Measurements from ENCODE around the gene GPATCH3. TPM values are rescaled to one million over a fixed set of nuclear protein-coding genes. Genes with fewer than 3 reads are reported as not detected.
"Not testable (repeated sequence)": the region's sequence is repeated elsewhere in the genome, so short reads cannot be mapped to it uniquely, and the experiment has no call there.

The GPATCH3 gene
- total RNA-seq, 1 donor from 2014 or later: 15.6 TPM

- Mint-ChIP-seq H3K27me3 (ENCODE audit: insufficient read depth) (no peaks in the 10 kb centered on the region), H3K9me3 (no peaks in the 10 kb centered on the region), H3K36me3 (ENCODE audit: low read depth) (peaks cover 17% of the 10 kb centered on the region), H3K27ac (no peak overlapping the region), H3K4me3 (no peak overlapping the region), H3K4me1 (ENCODE audit: low read depth) (no peaks in the 10 kb centered on the region)
- DNase-seq (ENCODE audit: low spot score): no peak
- intact Hi-C loops (cut with micrococcal nuclease): no loop called here
Observed at GRCh38 chr1:26877326-26877725, 22.9 kb downstream of the GPATCH3 start.

GRCh38 chr1:26874896-26875295 is 25.4 kb downstream of the GPATCH3 start:
- intact Hi-C loops (cut with micrococcal nuclease): no loop called here
- H3K27me3 Mint-ChIP-seq (ENCODE audit: insufficient read depth): no peaks in the 10 kb centered on the region
- H3K4me3 Mint-ChIP-seq: no peak overlapping the region
- DNase-seq (ENCODE audit: low spot score): no peak
- H3K27ac Mint-ChIP-seq: no peak overlapping the region
- H3K9me3 Mint-ChIP-seq: no peaks in the 10 kb centered on the region
- peaks cover 11% of the 10 kb centered on the region for H3K36me3 Mint-ChIP-seq (ENCODE audit: low read depth)
- H3K4me1 Mint-ChIP-seq (ENCODE audit: low read depth): no peaks in the 10 kb centered on the region

- H3K36me3 Mint-ChIP-seq (ENCODE audit: low read depth); H3K27me3 Mint-ChIP-seq (ENCODE audit: insufficient read depth); intact Hi-C loops (cut with micrococcal nuclease); H3K9me3 Mint-ChIP-seq; DNase-seq (ENCODE audit: low spot score); H3K4me3 Mint-ChIP-seq; H3K4me1 Mint-ChIP-seq (ENCODE audit: low read depth); H3K27ac Mint-ChIP-seq: not testable (repeated sequence)
Observed at GRCh38 chr1:26873097-26873496, 27.2 kb downstream of the GPATCH3 start.

- Mint-ChIP-seq H3K36me3 (ENCODE audit: low read depth) (peaks cover 1% of the 10 kb centered on the region), H3K4me3 (peak overlapping the region; percentile 98), H3K9me3 (no peaks in the 10 kb centered on the region), H3K4me1 (ENCODE audit: low read depth) (peaks cover 32% of the 10 kb centered on the region), H3K27ac (peak overlapping the region; percentile 98), H3K27me3 (ENCODE audit: insufficient read depth) (no peaks in the 10 kb centered on the region)
- intact Hi-C loops (cut with micrococcal nuclease): loop anchor here (1.0 to 10.0 kb wide), 13 partner anchors 12 to 390 kb away; partner anchors contain the start of genes GPN2, HMGN2, NUDC and TRNP1
- DNase-seq (ENCODE audit: low spot score): peak; percentile 96
Observed at GRCh38 chr1:26864610-26865480, 35.4 kb downstream of the GPATCH3 start.

GRCh38 chr1:26863685-26864077 is 36.6 kb downstream of the GPATCH3 start:
- DNase-seq (ENCODE audit: low spot score): no peak
- Mint-ChIP-seq H3K27ac (peak overlapping the region; percentile 98), H3K9me3 (no peaks in the 10 kb centered on the region), H3K27me3 (ENCODE audit: insufficient read depth) (no peaks in the 10 kb centered on the region), H3K4me3 (peak overlapping the region; percentile 98), H3K4me1 (ENCODE audit: low read depth) (peaks cover 32% of the 10 kb centered on the region), H3K36me3 (ENCODE audit: low read depth) (peaks cover 1% of the 10 kb centered on the region)
- intact Hi-C loops (cut with micrococcal nuclease): loop anchor here (1.0 to 10.0 kb wide), 4 partner anchors 10 to 389 kb away; partner anchors contain the start of gene HMGN2

GRCh38 chr1:26862781-26863684 is 37.2 kb downstream of the GPATCH3 start, which contains the start of gene SFN:
SFN (plus strand) TSS chr1:26863149; CDS start chr1:26863213, 64 bp downstream.
- peak within 1 kb of the TSS; percentile 98 for H3K27ac Mint-ChIP-seq
- no peaks in the 10 kb centered on the region for H3K27me3 Mint-ChIP-seq (ENCODE audit: insufficient read depth)
- peak within 1 kb of the TSS; percentile 98 for H3K4me3 Mint-ChIP-seq
- H3K4me1 Mint-ChIP-seq (ENCODE audit: low read depth): peaks cover 32% of the 10 kb centered on the region
- intact Hi-C loops (cut with micrococcal nuclease): loop anchor here (10.0 kb wide), 1 partner anchor 388 kb away; the partner anchor contains the start of gene HMGN2
- DNase-seq (ENCODE audit: low spot score): no peak
- no peaks in the 10 kb centered on the region for H3K9me3 Mint-ChIP-seq
- H3K36me3 Mint-ChIP-seq (ENCODE audit: low read depth): peaks cover 1% of the 10 kb centered on the region

GRCh38 chr1:26861889-26862378 is 38.3 kb downstream of the GPATCH3 start:
- intact Hi-C loops (cut with micrococcal nuclease): loop anchor here (10.0 kb wide), 1 partner anchor 387 kb away; the partner anchor contains the start of gene HMGN2
- H3K4me1 Mint-ChIP-seq (ENCODE audit: low read depth): peaks cover 32% of the 10 kb centered on the region
- H3K27me3 Mint-ChIP-seq (ENCODE audit: insufficient read depth): no peaks in the 10 kb centered on the region
- no peaks in the 10 kb centered on the region for H3K9me3 Mint-ChIP-seq
- H3K4me3 Mint-ChIP-seq: no peak overlapping the region
- peaks cover 4% of the 10 kb centered on the region for H3K36me3 Mint-ChIP-seq (ENCODE audit: low read depth)
- DNase-seq (ENCODE audit: low spot score): no peak
- H3K27ac Mint-ChIP-seq: no peak overlapping the region

GRCh38 chr1:26861286-26861701 is 39.0 kb downstream of the GPATCH3 start:
- intact Hi-C loops (cut with micrococcal nuclease): loop anchor here (10.0 kb wide), 1 partner anchor 386 kb away; the partner anchor contains the start of gene HMGN2
- H3K27me3 Mint-ChIP-seq (ENCODE audit: insufficient read depth): no peaks in the 10 kb centered on the region
- DNase-seq (ENCODE audit: low spot score): no peak
- peaks cover 32% of the 10 kb centered on the region for H3K4me1 Mint-ChIP-seq (ENCODE audit: low read depth)
- H3K4me3 Mint-ChIP-seq: no peak overlapping the region
- H3K9me3 Mint-ChIP-seq: no peaks in the 10 kb centered on the region
- H3K27ac Mint-ChIP-seq: no peak overlapping the region
- H3K36me3 Mint-ChIP-seq (ENCODE audit: low read depth): peaks cover 7% of the 10 kb centered on the region

GRCh38 chr1:26858891-26859640 is 41.2 kb downstream of the GPATCH3 start:
- peaks cover 17% of the 10 kb centered on the region for H3K36me3 Mint-ChIP-seq (ENCODE audit: low read depth)
- intact Hi-C loops (cut with micrococcal nuclease): no loop called here
- H3K27me3 Mint-ChIP-seq (ENCODE audit: insufficient read depth): no peaks in the 10 kb centered on the region
- H3K27ac Mint-ChIP-seq: no peak overlapping the region
- H3K4me1 Mint-ChIP-seq (ENCODE audit: low read depth): peaks cover 23% of the 10 kb centered on the region
- no peak overlapping the region for H3K4me3 Mint-ChIP-seq
- DNase-seq (ENCODE audit: low spot score): no peak
- H3K9me3 Mint-ChIP-seq: no peaks in the 10 kb centered on the region

- Mint-ChIP-seq H3K36me3 (ENCODE audit: low read depth) (peaks cover 19% of the 10 kb centered on the region), H3K9me3 (no peaks in the 10 kb centered on the region), H3K4me1 (ENCODE audit: low read depth) (peaks cover 14% of the 10 kb centered on the region), H3K27ac (no peak overlapping the region), H3K4me3 (no peak overlapping the region), H3K27me3 (ENCODE audit: insufficient read depth) (no peaks in the 10 kb centered on the region)
- intact Hi-C loops (cut with micrococcal nuclease): no loop called here
- no peak for DNase-seq (ENCODE audit: low spot score)
Observed at GRCh38 chr1:26858160-26858559, 42.1 kb downstream of the GPATCH3 start.

- H3K9me3 Mint-ChIP-seq: no peaks in the 10 kb centered on the region
- no peak for DNase-seq (ENCODE audit: low spot score)
- no peak overlapping the region for H3K27ac Mint-ChIP-seq
- peaks cover 8% of the 10 kb centered on the region for H3K4me1 Mint-ChIP-seq (ENCODE audit: low read depth)
- H3K36me3 Mint-ChIP-seq (ENCODE audit: low read depth): peaks cover 25% of the 10 kb centered on the region
- H3K4me3 Mint-ChIP-seq: no peak overlapping the region
- intact Hi-C loops (cut with micrococcal nuclease): no loop called here
- no peaks in the 10 kb centered on the region for H3K27me3 Mint-ChIP-seq (ENCODE audit: insufficient read depth)
Observed at GRCh38 chr1:26857473-26858060, 42.7 kb downstream of the GPATCH3 start.

All from activated T-helper 1 cell treated with anti-CD3 and anti-CD28 coated beads, Interleukin-12 subunit alpha, Interleukin-12 subunit beta, Interleukin-2, Interleukin-4 antibody, amounts not matched to agents 30 ng/mL and 10 ng/mL and 1 ng/mL, durations not matched to agents 14 hours and 24 hours and 36 hours (primary cell).